ENCODE results near the gene PIP5KL1. TPM values are rescaled to one million over a fixed set of nuclear protein-coding genes. Genes with fewer than 3 reads are reported as not detected.
A peak's percentile ranks its signal among the peaks of the same experiment; 100 is the strongest.

The PIP5KL1 gene
- total and polyA plus RNA-seq, 9 donors = 0.10 to 4.0 (median 1.9) TPM

GRCh38 chr9:127920794-127921193 lies 9.8 kb downstream of the PIP5KL1 start:
- 83 to 87% (median 83%) methylated on average over 7 of the region's 7 CpGs for WGBS, 3 donors
- DNase-seq = no peak
- Histone ChIP-seq H3K36me3 (no peaks in the 10 kb centered on the region), H3K4me1 (ENCODE audit: insufficient read depth) (peaks cover 5% of the 10 kb centered on the region), H3K4me3 (no peak overlapping the region), H3K27ac (no peak overlapping the region), H3K9me3 (no peaks in the 10 kb centered on the region), H3K27me3 (no peaks in the 10 kb centered on the region)
- TF ChIP-seq CTCF (IDR thresholded peaks at IDR 0.05) (no peak), EP300 (IDR thresholded peaks at IDR 0.05) (no peak)
- intact Hi-C loops (cut with DNase I) = loop anchor here (2.0 to 10.0 kb wide), 7 partner anchors 128 to 416 kb away; partner anchors contain the start of gene TOR2A (in 3 of the 4)

GRCh38 chr9:127919253-127919815 lies 11.2 kb downstream of the PIP5KL1 start:
- TF ChIP-seq EP300 (IDR thresholded peaks at IDR 0.05) (peak; percentile 66), POLR2A (IDR thresholded peaks at IDR 0.05) (no peak)
- Histone ChIP-seq H3K27ac (no peak overlapping the region), H3K9me3 (no peaks in the 10 kb centered on the region), H3K36me3 (no peaks in the 10 kb centered on the region), H3K27me3 (no peaks in the 10 kb centered on the region), H3K4me1 (ENCODE audit: insufficient read depth) (peaks cover 6% of the 10 kb centered on the region), H3K4me3 (no peak overlapping the region)
- DNase-seq = peak; percentile 73 to 87 (median 77)
- 23 to 38% (median 31%) methylated on average over 8 of the region's 8 CpGs for WGBS, 3 donors
- intact Hi-C loops (cut with DNase I) = loop anchor here in 1 of 4 donors (5.0 kb wide), 1 partner anchor 132 kb away; the partner anchor contains the start of gene CDK9

- no peak overlapping the region for H3K4me3 ChIP-seq
- no peak for TF ChIP-seq EP300 (IDR thresholded peaks at IDR 0.05)
- TF ChIP-seq CTCF (IDR thresholded peaks at IDR 0.05) = no peak
- no peak for TF ChIP-seq POLR2A (IDR thresholded peaks at IDR 0.05)
- WGBS, 3 donors = 90 to 93% (median 91%) methylated on average over 8 of the region's 8 CpGs
- peak in 2 of 5 donors; percentile 63 to 75 for DNase-seq
- no peak overlapping the region for H3K27ac ChIP-seq
- intact Hi-C loops (cut with DNase I) = loop anchor here in 1 of 4 donors (5.0 kb wide), 1 partner anchor 131 kb away; the partner anchor contains the start of gene CDK9
- H3K36me3 ChIP-seq = no peaks in the 10 kb centered on the region
- peaks cover 6% of the 10 kb centered on the region for H3K4me1 ChIP-seq (ENCODE audit: insufficient read depth)
- no peaks in the 10 kb centered on the region for H3K9me3 ChIP-seq
- no peaks in the 10 kb centered on the region for H3K27me3 ChIP-seq
Measured at GRCh38 chr9:127918183-127919107, 12.1 kb downstream of the PIP5KL1 start.

GRCh38 chr9:127917603-127918002 lies 13.0 kb downstream of the PIP5KL1 start:
- Histone ChIP-seq H3K27me3 (no peaks in the 10 kb centered on the region), H3K4me1 (ENCODE audit: insufficient read depth) (peaks cover 6% of the 10 kb centered on the region), H3K4me3 (no peak overlapping the region), H3K27ac (peak overlapping the region in 1 of 2 donors; percentile 69), H3K9me3 (no peaks in the 10 kb centered on the region), H3K36me3 (no peaks in the 10 kb centered on the region)
- no peak for TF ChIP-seq POLR2A (IDR thresholded peaks at IDR 0.05)
- no peak for TF ChIP-seq EP300 (IDR thresholded peaks at IDR 0.05)
- TF ChIP-seq CTCF (IDR thresholded peaks at IDR 0.05) = no peak
- intact Hi-C loops (cut with DNase I) = loop anchor here in 1 of 4 donors (5.0 kb wide), 1 partner anchor 130 kb away; the partner anchor contains the start of gene CDK9
- peak in 1 of 5 donors; percentile 33 for DNase-seq
- 61 to 64% (median 62%) methylated on average over 6 of the region's 6 CpGs for WGBS, 3 donors

All from ovary (tissue), 9 donors.